KMS-11 (cell line): ENCODE results near the gene TBC1D13.

Source experiments
- H2AFZ ChIP-seq: fragments of 200-600 bp; sonication (generic); 2 replicates; pipeline ENCODE4 v1.6.1; 2016; ENCODE audit warnings: antibody characterized with exemption, mixed run types, low read depth
- H3K27ac ChIP-seq: fragments of 200-600 bp; sonication (generic); 2 replicates; pipeline ENCODE4 v1.6.1; 2016; ENCODE audit warnings: mild to moderate bottlenecking, mixed run types
- H3K27me3 ChIP-seq: fragments of 200-600 bp; sonication (generic); 2 replicates; pipeline ENCODE4 v1.6.1; 2017; ENCODE audit warnings: mild to moderate bottlenecking, low read depth, mixed run types, moderate library complexity; ENCODE audit not compliant: insufficient read depth
- H3K36me3 ChIP-seq: fragments of 200-600 bp; sonication (generic); 2 replicates; pipeline ENCODE4 v1.6.1; 2017; ENCODE audit warnings: mild to moderate bottlenecking, mixed run types; ENCODE audit not compliant: insufficient read depth
- H3K4me1 ChIP-seq: fragments of 200-600 bp; sonication (generic); 2 replicates; pipeline ENCODE4 v1.6.1; 2016; ENCODE audit warnings: mild to moderate bottlenecking, low read depth, mixed run types; ENCODE audit not compliant: poor library complexity, severe bottlenecking
- H3K4me2 ChIP-seq: fragments of 200-600 bp; sonication (generic); 2 replicates; pipeline ENCODE4 v1.7.0; 2016; ENCODE audit warnings: mild to moderate bottlenecking, mixed run types
- H3K4me3 ChIP-seq: fragments of 200-600 bp; sonication (generic); IDR thresholded peaks from 2 replicates; pipeline ENCODE4 v1.6.1; 2017; ENCODE audit warnings: low read depth, low read length, mixed read lengths; ENCODE audit not compliant: insufficient read depth
- H3K79me2 ChIP-seq: fragments of 200-600 bp; sonication (generic); 2 replicates; pipeline ENCODE4 v1.6.1; 2016; ENCODE audit warnings: low read depth, mixed run types; ENCODE audit not compliant: insufficient read depth
- H3K9ac ChIP-seq: fragments of 200-600 bp; sonication (generic); 2 replicates; pipeline ENCODE4 v1.6.1; 2016; ENCODE audit warnings: mild to moderate bottlenecking, mixed run types
- H4K20me1 ChIP-seq: fragments of 200-600 bp; sonication (generic); 2 replicates; pipeline ENCODE4 v1.6.1; 2016; ENCODE audit warnings: mild to moderate bottlenecking, mixed run types; ENCODE audit not compliant: insufficient read depth
- TF ChIP-seq, protein P1 (sequence below): fragments of 200-600 bp; sonication (generic); conservative IDR thresholded peaks from 2 replicates; pipeline ENCODE4 v1.6.1; 2017; ENCODE audit warnings: low read depth, mild to moderate bottlenecking, antibody characterized with exemption, low read length, moderate library complexity, mixed read lengths

TBC1D13 gene

DNA sequence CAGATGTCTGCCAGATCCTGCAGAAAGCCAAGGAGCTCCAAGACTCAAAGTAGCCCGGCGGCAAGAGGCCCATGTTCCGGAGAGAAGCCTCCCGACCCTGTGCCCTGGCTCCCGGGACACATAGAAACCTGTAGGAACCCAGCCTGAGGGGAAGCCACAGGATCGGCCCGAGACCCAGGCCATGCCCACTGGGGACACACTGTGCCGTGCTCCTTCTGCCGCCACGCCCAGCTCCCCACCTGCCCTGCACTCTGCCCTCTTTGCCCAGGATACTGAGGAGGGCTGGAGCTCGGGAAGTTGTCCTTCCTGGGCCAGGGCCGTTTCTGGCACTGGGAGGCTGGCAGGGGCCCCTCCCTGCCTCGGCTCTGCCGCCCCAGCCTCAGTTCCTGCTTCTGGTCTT, 20.8 kb downstream of the TBC1D13 start:
- H3K36me3 ChIP-seq = no peaks in the 10 kb centered on the region
- no peak overlapping the region for H3K27ac ChIP-seq

DNA sequence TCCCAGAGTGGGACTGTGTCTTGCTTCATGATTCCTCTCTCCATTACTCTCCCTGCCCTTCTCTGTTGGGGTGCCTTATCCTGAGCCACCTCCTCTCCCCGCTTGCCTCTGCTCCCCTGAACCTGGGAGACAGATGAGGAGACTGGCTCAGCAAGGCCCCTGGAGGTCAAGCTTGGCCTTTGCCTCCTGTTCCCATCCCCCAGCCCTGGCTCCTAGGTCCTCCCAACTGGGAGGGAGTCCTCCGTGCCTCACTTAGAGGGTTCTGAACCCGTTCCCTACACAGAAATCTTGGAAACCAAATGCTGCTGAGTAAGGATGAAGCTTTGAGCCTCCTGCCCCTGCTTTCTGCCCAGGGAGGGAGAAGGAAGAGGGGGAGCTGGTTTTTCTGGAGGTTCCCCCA, 21.5 kb downstream of the TBC1D13 start:
- Histone ChIP-seq H3K27ac (no peak overlapping the region), H2AFZ (no peak overlapping the region), H3K9ac (no peak overlapping the region), H4K20me1 (no peaks in the 10 kb centered on the region), H3K4me1 (no peaks in the 10 kb centered on the region), H3K27me3 (no peaks in the 10 kb centered on the region), H3K4me2 (no peak overlapping the region), H3K79me2 (no peaks in the 10 kb centered on the region), H3K36me3 (no peaks in the 10 kb centered on the region), H3K4me3 (no peak overlapping the region)
- TF ChIP-seq, protein P1, sequence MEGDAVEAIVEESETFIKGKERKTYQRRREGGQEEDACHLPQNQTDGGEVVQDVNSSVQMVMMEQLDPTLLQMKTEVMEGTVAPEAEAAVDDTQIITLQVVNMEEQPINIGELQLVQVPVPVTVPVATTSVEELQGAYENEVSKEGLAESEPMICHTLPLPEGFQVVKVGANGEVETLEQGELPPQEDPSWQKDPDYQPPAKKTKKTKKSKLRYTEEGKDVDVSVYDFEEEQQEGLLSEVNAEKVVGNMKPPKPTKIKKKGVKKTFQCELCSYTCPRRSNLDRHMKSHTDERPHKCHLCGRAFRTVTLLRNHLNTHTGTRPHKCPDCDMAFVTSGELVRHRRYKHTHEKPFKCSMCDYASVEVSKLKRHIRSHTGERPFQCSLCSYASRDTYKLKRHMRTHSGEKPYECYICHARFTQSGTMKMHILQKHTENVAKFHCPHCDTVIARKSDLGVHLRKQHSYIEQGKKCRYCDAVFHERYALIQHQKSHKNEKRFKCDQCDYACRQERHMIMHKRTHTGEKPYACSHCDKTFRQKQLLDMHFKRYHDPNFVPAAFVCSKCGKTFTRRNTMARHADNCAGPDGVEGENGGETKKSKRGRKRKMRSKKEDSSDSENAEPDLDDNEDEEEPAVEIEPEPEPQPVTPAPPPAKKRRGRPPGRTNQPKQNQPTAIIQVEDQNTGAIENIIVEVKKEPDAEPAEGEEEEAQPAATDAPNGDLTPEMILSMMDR = no peak

More for the DNA sequence above, 20.8 kb downstream of the TBC1D13 start:
- H3K27me3 ChIP-seq = no peaks in the 10 kb centered on the region
- no peaks in the 10 kb centered on the region for H4K20me1 ChIP-seq
- H3K79me2 ChIP-seq = no peaks in the 10 kb centered on the region
- no peaks in the 10 kb centered on the region for H3K4me1 ChIP-seq
- H3K4me3 ChIP-seq = no peak overlapping the region
- no peak overlapping the region for H2AFZ ChIP-seq
- H3K4me2 ChIP-seq = no peak overlapping the region
- no peak overlapping the region for H3K9ac ChIP-seq
- TF ChIP-seq, protein P1 = no peak

DNA sequence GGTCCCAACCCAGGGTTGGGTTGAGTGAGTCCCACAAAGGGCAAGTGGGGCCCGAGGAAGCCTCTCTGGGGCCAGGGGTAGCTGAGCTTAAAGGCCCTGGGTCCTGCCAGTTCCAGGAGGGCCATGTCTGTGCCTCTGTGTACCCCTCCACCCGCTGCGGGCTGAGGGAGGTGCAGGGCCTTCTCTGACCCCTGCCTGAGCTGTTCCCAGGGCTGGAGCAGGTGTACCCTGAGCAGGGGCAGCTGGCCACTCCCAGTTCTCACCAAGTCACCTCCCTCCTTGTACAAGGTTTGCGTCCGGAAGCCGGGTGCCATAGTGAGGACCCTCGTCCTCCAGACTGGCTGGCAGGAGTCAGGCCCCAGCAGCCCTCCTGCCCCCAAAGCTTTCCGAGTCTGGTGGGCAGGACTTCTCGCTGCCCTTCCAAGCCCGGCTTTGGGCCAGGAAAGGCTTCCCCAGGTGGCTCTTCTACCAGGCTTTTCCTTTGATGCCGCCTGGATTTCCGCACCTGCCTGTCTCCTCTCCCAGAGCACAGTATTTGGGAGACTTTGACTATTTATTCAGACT, 22.1 kb downstream of the TBC1D13 start:
- Histone ChIP-seq H3K9ac (no peak overlapping the region), H3K27ac (no peak overlapping the region), H4K20me1 (no peaks in the 10 kb centered on the region), H3K79me2 (no peaks in the 10 kb centered on the region), H3K4me2 (no peak overlapping the region), H3K4me1 (no peaks in the 10 kb centered on the region), H3K36me3 (no peaks in the 10 kb centered on the region), H3K4me3 (no peak overlapping the region), H2AFZ (no peak overlapping the region), H3K27me3 (no peaks in the 10 kb centered on the region)
- TF ChIP-seq, protein P1 = no peak

DNA sequence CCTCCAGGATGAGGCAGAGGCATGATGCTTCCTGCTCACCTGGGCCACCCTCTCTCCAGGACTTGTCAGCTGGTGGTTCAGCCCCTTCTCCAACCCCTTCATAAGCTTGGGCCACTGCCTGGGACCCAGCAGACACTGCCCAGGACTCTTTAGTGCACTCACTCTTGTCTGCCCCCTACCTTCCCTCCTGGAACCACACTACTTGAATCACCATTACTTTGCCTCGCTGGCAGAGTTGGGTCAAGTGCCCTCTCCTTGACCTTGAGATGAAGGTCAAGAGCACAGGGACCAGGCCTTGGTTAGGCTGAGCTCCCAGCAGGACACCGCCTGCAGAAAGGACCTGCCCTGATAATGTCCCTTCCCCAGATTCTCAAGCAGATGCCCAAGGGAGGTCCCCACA, 22.8 kb downstream of the TBC1D13 start:
- Histone ChIP-seq H3K27me3 (no peaks in the 10 kb centered on the region), H3K9ac (no peak overlapping the region), H3K36me3 (no peaks in the 10 kb centered on the region), H3K4me2 (no peak overlapping the region), H2AFZ (no peak overlapping the region), H4K20me1 (no peaks in the 10 kb centered on the region), H3K4me1 (no peaks in the 10 kb centered on the region), H3K4me3 (no peak overlapping the region), H3K79me2 (no peaks in the 10 kb centered on the region), H3K27ac (no peak overlapping the region)
- TF ChIP-seq, protein P1 = 0 out of 2 replicates have a peak, but pooled peaks have one; percentile 21
